Measurements from ENCODE around the gene MPV17. TPM values are rescaled to one million over a fixed set of nuclear protein-coding genes. Genes with fewer than 3 reads are reported as not detected.
A peak's percentile ranks its signal among the peaks of the same experiment; 100 is the strongest.

The MPV17 gene
- total RNA-seq, 8 experiments from 2014 or later: 36.7 to 141 (median 68.9) TPM

GRCh38 chr2:27265536-27265870 is 57.4 kb downstream of the MPV17 start:
- no peak overlapping the region for H3K27ac ChIP-seq
- in situ Hi-C loops (cut with MboI; ENCODE audit: low pct_unique_long_range_greater_than_20kb in 2 of 9, low sequenced_read_pairs in 9 of 9, unreplicated experiment in 9 of 9): no loop called here
- no peak for ATAC-seq (replicated peaks in 6 of 8)
- peaks cover 6 to 10% of the 10 kb centered on the region in 2 donors for H3K4me1 ChIP-seq (replicated peaks in 1 of 2)
- H3K4me3 ChIP-seq: no peak overlapping the region

- peaks cover 6 to 10% of the 10 kb centered on the region in 2 donors for H3K4me1 ChIP-seq (replicated peaks in 1 of 2)
- H3K27ac ChIP-seq: no peak overlapping the region
- H3K4me3 ChIP-seq: peak overlapping the region; percentile 22 to 35 (median 29)
- in situ Hi-C loops (cut with MboI; ENCODE audit: low pct_unique_long_range_greater_than_20kb in 2 of 9, low sequenced_read_pairs in 9 of 9, unreplicated experiment in 9 of 9): no loop called here
- 6 to 39% (median 12%) methylated on average over 2 to 34 of the region's 56 CpGs; no CpG with 5 or more reads in 5 of the 10 experiments for WGBS, 10 experiments
- ATAC-seq (replicated peaks in 6 of 8): peak; percentile 49 to 91 (median 85)
These were observed 58.0 kb downstream of the MPV17 start for GRCh38 chr2:27264753-27265535.

- peak in 7 of 8 experiments; percentile 6 to 46 (median 38) for ATAC-seq (replicated peaks in 6 of 8)
- 2 to 6% (median 4%) methylated on average over 3 to 16 of the region's 38 CpGs; no CpG with 5 or more reads in 7 of the 10 experiments for WGBS, 10 experiments
- Histone ChIP-seq H3K4me3 (peak overlapping the region; percentile 22 to 35 (median 29)), H3K27ac (no peak overlapping the region), H3K4me1 (replicated peaks in 1 of 2) (peaks cover 6 to 10% of the 10 kb centered on the region in 2 donors)
- in situ Hi-C loops (cut with MboI; ENCODE audit: low pct_unique_long_range_greater_than_20kb in 2 of 9, low sequenced_read_pairs in 9 of 9, unreplicated experiment in 9 of 9): no loop called here
These were observed 58.6 kb downstream of the MPV17 start for GRCh38 chr2:27264253-27264752.

GRCh38 chr2:27263287-27264252 is 59.3 kb downstream of the MPV17 start:
- Histone ChIP-seq H3K4me1 (replicated peaks in 1 of 2) (peaks cover 6 to 10% of the 10 kb centered on the region in 2 donors), H3K27ac (no peak overlapping the region), H3K4me3 (peak overlapping the region; percentile 13 to 35 (median 27))
- in situ Hi-C loops (cut with MboI; ENCODE audit: low pct_unique_long_range_greater_than_20kb in 2 of 9, low sequenced_read_pairs in 9 of 9, unreplicated experiment in 9 of 9): no loop called here
- peak in 1 of 8 experiments; percentile 8 for ATAC-seq (replicated peaks in 6 of 8)
- WGBS, 10 experiments: 0 to 20% (median 4%) methylated on average over 1 to 14 of the region's 46 CpGs; no CpG with 5 or more reads in 2 of the 10 experiments

- in situ Hi-C loops (cut with MboI; ENCODE audit: low pct_unique_long_range_greater_than_20kb in 2 of 9, low sequenced_read_pairs in 9 of 9, unreplicated experiment in 9 of 9): no loop called here
- Histone ChIP-seq H3K4me3 (peak within 1 kb of the TSS; percentile 13 to 35 (median 27)), H3K27ac (no peak within 1 kb of the TSS), H3K4me1 (replicated peaks in 1 of 2) (peaks cover 6 to 10% of the 10 kb centered on the region in 2 donors)
- peak; percentile 30 to 72 (median 46) for ATAC-seq (replicated peaks in 6 of 8)
- no CpG with 5 or more reads among the region's 96 CpGs for WGBS, 10 experiments
These were observed 60.3 kb downstream of the MPV17 start, which contains the start of gene SLC30A3 for GRCh38 chr2:27262379-27263286. Gene SLC30A3, minus strand, starts transcription at chr2:27263047. Its CDS starts 141 bp downstream, at chr2:27262906.

- H3K27ac ChIP-seq: no peak overlapping the region
- in situ Hi-C loops (cut with MboI; ENCODE audit: low pct_unique_long_range_greater_than_20kb in 2 of 9, low sequenced_read_pairs in 9 of 9, unreplicated experiment in 9 of 9): no loop called here
- peaks cover 6 to 10% of the 10 kb centered on the region in 2 donors for H3K4me1 ChIP-seq (replicated peaks in 1 of 2)
- WGBS, 10 experiments: no CpG with 5 or more reads among the region's 40 CpGs
- peak in 1 of 8 experiments; percentile 1 for ATAC-seq (replicated peaks in 6 of 8)
- peak overlapping the region; percentile 13 to 35 (median 27) for H3K4me3 ChIP-seq
These were observed 61.0 kb downstream of the MPV17 start for GRCh38 chr2:27261926-27262298.

- H3K4me1 ChIP-seq (replicated peaks in 1 of 2): peaks cover 6 to 10% of the 10 kb centered on the region in 2 donors
- in situ Hi-C loops (cut with MboI; ENCODE audit: low pct_unique_long_range_greater_than_20kb in 2 of 9, low sequenced_read_pairs in 9 of 9, unreplicated experiment in 9 of 9): no loop called here
- 0 to 73% (median 44%) methylated on average over 1 to 4 of the region's 11 CpGs; no CpG with 5 or more reads in 7 of the 10 experiments for WGBS, 10 experiments
- H3K4me3 ChIP-seq: peak overlapping the region in 2 of 5 donors; percentile 29 to 35
- H3K27ac ChIP-seq: no peak overlapping the region
- ATAC-seq (replicated peaks in 6 of 8): no peak
These were observed 61.5 kb downstream of the MPV17 start for GRCh38 chr2:27261241-27261925.

Other genes with a start within 250 kb of the MPV17 start
- gene EMILIN1, start 244.5 kb downstream of the MPV17 start, total RNA-seq: 10 to 100 TPM in 4 of 8 experiments, 1 to 10 TPM in 4; 1.4 to 24.6 (median 12.1) TPM
- 1 to 10 TPM in 7 of 8 experiments, under 1 TPM in 1; 0.72 to 5.4 (median 3.4) TPM for gene KHK, start 236.3 kb downstream of the MPV17 start, total RNA-seq
- gene CGREF1, start 204.0 kb downstream of the MPV17 start, total RNA-seq: 10 to 100 TPM in 3 of 8 experiments, 1 to 10 TPM in 5; 4.4 to 27.3 (median 9.8) TPM
- 1 to 10 TPM in 6 of 8 experiments, under 1 TPM in 1, not detected in 1; 0.94 to 2.9 (median 1.7) TPM for gene ABHD1, start 199.3 kb downstream of the MPV17 start, total RNA-seq
- 10 to 100 TPM; 22.9 to 41.5 (median 38.2) TPM for gene PREB, start 188.5 kb downstream of the MPV17 start, total RNA-seq
- gene PRR30, start 183.7 kb downstream of the MPV17 start, total RNA-seq: 1 to 10 TPM in 1 of 8 experiments, under 1 TPM in 5, not detected in 2; 0.11 to 1.5 (median 0.32) TPM
- gene TCF23, start 174.1 kb downstream of the MPV17 start, total RNA-seq: under 1 TPM in 6 of 8 experiments, not detected in 2; 0.09 to 0.66 (median 0.23) TPM
- 100 to 1,000 TPM in 6 of 8 experiments, 10 to 100 TPM in 2; 77.0 to 252 (median 123) TPM for gene ATRAID, start 111.1 kb downstream of the MPV17 start, total RNA-seq
- gene SLC5A6, start 110.8 kb downstream of the MPV17 start, total RNA-seq: 10 to 100 TPM; 16.0 to 59.5 (median 33.7) TPM
- 10 to 100 TPM; 20.5 to 72.3 (median 31.5) TPM for gene CAD, start 105.7 kb downstream of the MPV17 start, total RNA-seq
- 1 to 10 TPM in 1 of 8 experiments, under 1 TPM in 7; 0.27 to 1.6 (median 0.61) TPM for gene SLC30A3, start 60.0 kb downstream of the MPV17 start, total RNA-seq
- gene DNAJC5G, start 47.7 kb downstream of the MPV17 start, total RNA-seq: not detected
- gene TRIM54, start 40.7 kb downstream of the MPV17 start, total RNA-seq: under 1 TPM in 7 of 8 experiments, not detected in 1; 0.25 to 1.00 (median 0.38) TPM
- 1 to 10 TPM in 5 of 8 experiments, under 1 TPM in 2, not detected in 1; 0.61 to 3.5 (median 1.4) TPM for gene UCN, start 14.7 kb downstream of the MPV17 start, total RNA-seq
- gene GTF3C2, start 33.7 kb upstream of the MPV17 start, total RNA-seq: 10 to 100 TPM; 19.6 to 80.8 (median 33.0) TPM
- 10 to 100 TPM; 24.0 to 51.7 (median 34.6) TPM for gene EIF2B4, start 47.2 kb upstream of the MPV17 start, total RNA-seq
- 100 to 1,000 TPM in 2 of 8 experiments, 10 to 100 TPM in 6; 46.1 to 142 (median 83.7) TPM for gene SNX17, start 47.5 kb upstream of the MPV17 start, total RNA-seq
- 10 to 100 TPM; 12.7 to 22.5 (median 18.6) TPM for gene ZNF513, start 57.6 kb upstream of the MPV17 start, total RNA-seq
- 100 to 1,000 TPM in 2 of 8 experiments, 10 to 100 TPM in 6; 58.0 to 119 (median 77.6) TPM for gene PPM1G, start 86.5 kb upstream of the MPV17 start, total RNA-seq
- 100 to 1,000 TPM in 1 of 8 experiments, 10 to 100 TPM in 7; 48.8 to 108 (median 77.5) TPM for gene NRBP1, start 105.5 kb upstream of the MPV17 start, total RNA-seq
- gene KRTCAP3, start 119.3 kb upstream of the MPV17 start, total RNA-seq: 1 to 10 TPM in 6 of 8 experiments, under 1 TPM in 1, not detected in 1; 0.54 to 3.2 (median 1.7) TPM
- gene IFT172, start 166.6 kb upstream of the MPV17 start, total RNA-seq: 10 to 100 TPM; 16.8 to 44.0 (median 24.7) TPM
- gene FNDC4, start 172.1 kb upstream of the MPV17 start, total RNA-seq: 10 to 100 TPM in 1 of 8 experiments, 1 to 10 TPM in 7; 2.8 to 74.2 (median 6.8) TPM
- 1 to 10 TPM in 2 of 8 experiments, under 1 TPM in 5, not detected in 1; 0.16 to 2.4 (median 0.66) TPM for gene GCKR, start 173.7 kb upstream of the MPV17 start, total RNA-seq